NCI-H69 (cell line): ENCODE results near the gene POLR3GL.
"Not testable (repeated sequence)": the region's sequence is repeated elsewhere in the genome, so short reads cannot be mapped to it uniquely, and the experiment has no call there.

Experiments
- DNase-seq: peaks from one replicate; lab custom pipeline; 2025; lab: John Stamatoyannopoulos, UW

The POLR3GL gene

GRCh38 chr1:146020058-146021049 is 55.9 kb downstream of the POLR3GL start:
- no peak for DNase-seq

- no peak for DNase-seq
Observed at GRCh38 chr1:146021050-146021445, 56.6 kb downstream of the POLR3GL start.

- DNase-seq: no peak
Observed at GRCh38 chr1:146021622-146022402, 57.3 kb downstream of the POLR3GL start, which contains the start of gene HJV. Gene HJV, minus strand, starts transcription at chr1:146021735. Its CDS starts 1,504 bp downstream, at chr1:146020231.

- no peak for DNase-seq
Observed at GRCh38 chr1:146022403-146023127, 58.1 kb downstream of the POLR3GL start.

- DNase-seq: not testable (repeated sequence)
Observed at GRCh38 chr1:146025787-146026495, 61.5 kb downstream of the POLR3GL start.

- DNase-seq: not testable (repeated sequence)
Observed at GRCh38 chr1:146026650-146027049, 62.2 kb downstream of the POLR3GL start.
